Endodermal cell (in vitro differentiated cells): Measurements from ENCODE around the gene SOX1. TPM values are rescaled to one million over a fixed set of nuclear protein-coding genes. Genes with fewer than 3 reads are reported as not detected.

Experiments used
- DNase-seq: peaks from one replicate; pipeline ENCODE4 v3.0.0-alpha.2; 2017
- H3K27ac ChIP-seq: 2 replicates; pipeline ENCODE4 v1.5.1; 2013; ENCODE audit warnings: mild to moderate bottlenecking, low read depth, low read length, moderate library complexity
- H3K27me3 ChIP-seq: 2 replicates; pipeline ENCODE4 v1.6.1; 2013; ENCODE audit warnings: mild to moderate bottlenecking, low read length, moderate library complexity; ENCODE audit not compliant: insufficient read depth, control insufficient read depth, poor library complexity, severe bottlenecking
- H3K36me3 ChIP-seq: 2 replicates; pipeline ENCODE4 v1.7.0; 2013; ENCODE audit warnings: mild to moderate bottlenecking, low read length, moderate library complexity; ENCODE audit not compliant: control insufficient read depth, insufficient read depth
- H3K4me1 ChIP-seq: one replicate; pipeline ENCODE4 v1.7.0; 2013; ENCODE audit warnings: low read length; ENCODE audit not compliant: control insufficient read depth, insufficient read depth
- H3K4me3 ChIP-seq: 2 replicates; pipeline ENCODE4 v1.5.1; 2013; ENCODE audit warnings: mild to moderate bottlenecking, low read length, moderate library complexity
- H3K9ac ChIP-seq: 2 replicates; pipeline ENCODE4 v1.6.1; 2013; ENCODE audit warnings: mild to moderate bottlenecking, low read length, moderate library complexity; ENCODE audit not compliant: poor library complexity, severe bottlenecking; ENCODE audit errors: extremely low read depth
- H3K9me3 ChIP-seq: 2 replicates; pipeline ENCODE4 v1.6.1; 2013; ENCODE audit warnings: mild to moderate bottlenecking, low read length, moderate library complexity; ENCODE audit not compliant: control insufficient read depth
- H3K27ac Mint-ChIP-seq: 2 replicates; pipeline ENCODE4 v1.8.0; 2020; ENCODE audit warnings: mixed read lengths
- H3K27me3 Mint-ChIP-seq: 2 replicates; pipeline ENCODE4 v1.8.0; 2021; ENCODE audit warnings: mild to moderate bottlenecking, mixed read lengths; ENCODE audit not compliant: insufficient read depth
- H3K36me3 Mint-ChIP-seq: 2 replicates; pipeline ENCODE4 v1.8.0; 2020; ENCODE audit warnings: low read depth, mixed read lengths
- H3K4me1 Mint-ChIP-seq: 2 replicates; pipeline ENCODE4 v1.8.0; 2020; ENCODE audit warnings: mixed read lengths
- H3K4me3 Mint-ChIP-seq: 2 replicates; pipeline ENCODE4 v1.8.0; 2020; ENCODE audit warnings: mild to moderate bottlenecking, moderate library complexity, mixed read lengths
- H3K9me3 Mint-ChIP-seq: 2 replicates; pipeline ENCODE4 v1.8.0; 2020; ENCODE audit warnings: mild to moderate bottlenecking, mixed read lengths
- CTCF ChIP-seq: fragments of 200-600 bp; sonication (generic); conservative IDR thresholded peaks from 2 replicates; pipeline ENCODE4 v1.5.0; 2021; ENCODE audit warnings: antibody characterized with exemption, mild to moderate bottlenecking
- WGBS, 2 experiments: methylation state at CpG; one replicate each; pipeline versions ENCODE4 v1.1.5 to v1.1.7; 2013; ENCODE audit warnings: missing lambda C conversion rate in 2 of 2, mixed read lengths in 1 of 2; ENCODE audit not compliant: insufficient coverage in 1 of 2, insufficient read length in 1 of 2; 5-methylcytosine and 5-hydroxymethylcytosine counted together
- total RNA-seq, 2 donors: library from RNA; stranded (reverse); fragmentation: NEBNext Ultra II Directional in 1 of 2; extraction: Animal tissue kit (Norgen Biotek cat#: 25700) in 1 of 2; gene quantifications; 2 replicates in 1 of 2; 3 replicates in 1 of 2; pipeline ENCODE4 v1.2.1, GENCODE V29; 2021

Gene SOX1
- total RNA-seq, 2 donors from 2014 or later, result not detected

- H3K4me3 Mint-ChIP-seq, result peak overlapping the region; percentile 39
- 1 to 4% methylated on average over 23 to 57 of the region's 57 CpGs for WGBS, 2 experiments
- DNase-seq, result peak; percentile 68
- no peaks in the 10 kb centered on the region for H3K9me3 ChIP-seq
- no peak overlapping the region for H3K27ac ChIP-seq
- peaks cover 100% of the 10 kb centered on the region for H3K27me3 ChIP-seq
- H3K36me3 ChIP-seq, result no peaks in the 10 kb centered on the region
- no peak overlapping the region for H3K27ac Mint-ChIP-seq
- peaks cover 11% of the 10 kb centered on the region for H3K4me1 Mint-ChIP-seq
- peaks cover 99% of the 10 kb centered on the region for H3K27me3 Mint-ChIP-seq
- no peak overlapping the region for H3K4me3 ChIP-seq
- no peak for TF ChIP-seq CTCF
- H3K36me3 Mint-ChIP-seq, result no peaks in the 10 kb centered on the region
- H3K9ac ChIP-seq, result no peak overlapping the region
- H3K9me3 Mint-ChIP-seq, result no peaks in the 10 kb centered on the region
- no peaks in the 10 kb centered on the region for H3K4me1 ChIP-seq
These were observed 9.0 kb upstream of the SOX1 start for GRCh38 chr13:112057736-112058518.

GRCh38 chr13:112058519-112058873 is 8.5 kb upstream of the SOX1 start:
- no peak overlapping the region for H3K4me3 Mint-ChIP-seq
- no peak overlapping the region for H3K27ac Mint-ChIP-seq

DNA sequence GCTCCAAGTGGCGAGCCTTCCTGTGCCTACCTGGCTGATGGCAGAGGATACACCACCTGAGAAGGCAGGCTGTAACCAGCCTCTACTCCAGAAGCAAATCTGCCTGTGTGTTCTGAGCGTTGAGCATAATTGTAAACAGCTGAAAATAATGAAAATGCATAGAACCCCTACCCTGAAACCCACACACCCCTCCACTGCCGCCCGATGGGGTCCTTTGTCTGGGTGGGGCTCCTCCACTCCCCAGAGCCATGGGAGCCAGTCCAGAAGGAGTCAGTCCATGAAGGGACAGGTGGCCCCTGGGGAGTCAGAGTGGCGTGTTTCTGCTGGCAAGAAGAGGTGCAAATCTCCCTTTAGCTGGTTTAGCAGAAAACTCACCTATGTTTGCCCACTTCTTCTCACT is 8.0 kb upstream of the SOX1 start:
- TF ChIP-seq CTCF, result no peak
- Histone ChIP-seq H3K4me3 (no peak overlapping the region), H3K27ac (no peak overlapping the region), H3K9ac (no peak overlapping the region), H3K4me1 (no peaks in the 10 kb centered on the region), H3K9me3 (no peaks in the 10 kb centered on the region), H3K27me3 (peaks cover 100% of the 10 kb centered on the region), H3K36me3 (no peaks in the 10 kb centered on the region)
- Mint-ChIP-seq H3K4me1 (peaks cover 14% of the 10 kb centered on the region), H3K27me3 (peaks cover 99% of the 10 kb centered on the region), H3K9me3 (no peaks in the 10 kb centered on the region), H3K36me3 (no peaks in the 10 kb centered on the region), H3K27ac (no peak overlapping the region), H3K4me3 (no peak overlapping the region)
- no peak for DNase-seq
- 10 to 12% methylated on average over 2 to 5 of the region's 5 CpGs for WGBS, 2 experiments

More at GRCh38 chr13:112058519-112058873, 8.5 kb upstream of the SOX1 start:
- Histone ChIP-seq H3K4me1 (no peaks in the 10 kb centered on the region), H3K4me3 (no peak overlapping the region), H3K9ac (no peak overlapping the region), H3K27me3 (peaks cover 100% of the 10 kb centered on the region), H3K9me3 (no peaks in the 10 kb centered on the region), H3K27ac (no peak overlapping the region), H3K36me3 (no peaks in the 10 kb centered on the region)
- Mint-ChIP-seq H3K4me1 (peaks cover 14% of the 10 kb centered on the region), H3K9me3 (no peaks in the 10 kb centered on the region), H3K27me3 (peaks cover 99% of the 10 kb centered on the region), H3K36me3 (no peaks in the 10 kb centered on the region)
- 4 to 6% methylated on average over 6 to 11 of the region's 11 CpGs for WGBS, 2 experiments
- no peak for TF ChIP-seq CTCF
- DNase-seq, result peak; percentile 56
